ENCODE measurements around the gene MID1.

The MID1 gene

GRCh38 chrX:10496345-10496965, 123.9 kb downstream of the MID1 start:
- Mint-ChIP-seq H3K27ac (no peak overlapping the region), H3K4me3 (no peak overlapping the region), H3K9me3 (no peaks in the 10 kb centered on the region), H3K27me3 (peaks cover 0 to 3% of the 10 kb centered on the region in 2 donors), H3K36me3 (no peaks in the 10 kb centered on the region), H3K4me1 (peaks cover 4 to 10% of the 10 kb centered on the region in 2 donors)
- no peak for DNase-seq
- ATAC-seq (replicated peaks): no peak

GRCh38 chrX:10495677-10496076, 124.7 kb downstream of the MID1 start:
- peaks cover 4 to 10% of the 10 kb centered on the region in 2 donors for H3K4me1 Mint-ChIP-seq
- no peak overlapping the region for H3K4me3 Mint-ChIP-seq
- no peak overlapping the region for H3K27ac Mint-ChIP-seq
- DNase-seq (no peak), ATAC-seq (replicated peaks) (no peak)
- H3K9me3 Mint-ChIP-seq: no peaks in the 10 kb centered on the region
- H3K27me3 Mint-ChIP-seq: no peaks in the 10 kb centered on the region
- no peaks in the 10 kb centered on the region for H3K36me3 Mint-ChIP-seq

- no peaks in the 10 kb centered on the region for H3K27me3 Mint-ChIP-seq
- ATAC-seq (replicated peaks) (no peak), DNase-seq (no peak)
- H3K36me3 Mint-ChIP-seq: no peaks in the 10 kb centered on the region
- H3K27ac Mint-ChIP-seq: no peak overlapping the region
- H3K4me3 Mint-ChIP-seq: no peak overlapping the region
- H3K4me1 Mint-ChIP-seq: peaks cover 4 to 10% of the 10 kb centered on the region in 2 donors
- no peaks in the 10 kb centered on the region for H3K9me3 Mint-ChIP-seq
These were observed 128.1 kb downstream of the MID1 start for GRCh38 chrX:10492250-10492649.

GRCh38 chrX:10486373-10486772, 134.0 kb downstream of the MID1 start:
- H3K27ac Mint-ChIP-seq: no peak overlapping the region
- no peak for ATAC-seq (replicated peaks)

GRCh38 chrX:10485326-10485725, 135.1 kb downstream of the MID1 start:
- no peaks in the 10 kb centered on the region for H3K36me3 Mint-ChIP-seq
- no peaks in the 10 kb centered on the region for H3K9me3 Mint-ChIP-seq
- ATAC-seq (replicated peaks) (no peak), DNase-seq (no peak)
- H3K27me3 Mint-ChIP-seq: no peaks in the 10 kb centered on the region
- peaks cover 0 to 3% of the 10 kb centered on the region in 2 donors for H3K4me1 Mint-ChIP-seq
- no peak overlapping the region for H3K27ac Mint-ChIP-seq
- H3K4me3 Mint-ChIP-seq: no peak overlapping the region

More at GRCh38 chrX:10486373-10486772, 134.0 kb downstream of the MID1 start:
- Mint-ChIP-seq H3K4me1 (peaks cover 0 to 3% of the 10 kb centered on the region in 2 donors), H3K4me3 (no peak overlapping the region), H3K9me3 (no peaks in the 10 kb centered on the region), H3K36me3 (no peaks in the 10 kb centered on the region), H3K27me3 (no peaks in the 10 kb centered on the region)
- no peak for DNase-seq

GRCh38 chrX:10484683-10485247, 135.6 kb downstream of the MID1 start:
- peaks cover 0 to 3% of the 10 kb centered on the region in 2 donors for H3K4me1 Mint-ChIP-seq
- H3K27ac Mint-ChIP-seq: no peak overlapping the region
- no peak for DNase-seq
- no peaks in the 10 kb centered on the region for H3K9me3 Mint-ChIP-seq
- no peak overlapping the region for H3K4me3 Mint-ChIP-seq
- H3K27me3 Mint-ChIP-seq: no peaks in the 10 kb centered on the region
- H3K36me3 Mint-ChIP-seq: no peaks in the 10 kb centered on the region
- no peak for ATAC-seq (replicated peaks)

- Mint-ChIP-seq H3K4me3 (no peak overlapping the region), H3K36me3 (no peaks in the 10 kb centered on the region), H3K9me3 (no peaks in the 10 kb centered on the region), H3K4me1 (peaks cover 0 to 3% of the 10 kb centered on the region in 2 donors), H3K27ac (no peak overlapping the region), H3K27me3 (no peaks in the 10 kb centered on the region)
- no peak for DNase-seq
- no peak for ATAC-seq (replicated peaks)
These were observed 137.1 kb downstream of the MID1 start for GRCh38 chrX:10483191-10483831.

- Mint-ChIP-seq H3K36me3 (no peaks in the 10 kb centered on the region), H3K27ac (peak overlapping the region; percentile 72)
These were observed 137.7 kb downstream of the MID1 start for GRCh38 chrX:10482708-10483107.

GRCh38 chrX:10482261-10482660, 138.1 kb downstream of the MID1 start:
- peak; percentile 99 to 100 for ATAC-seq (replicated peaks)
- Mint-ChIP-seq H3K4me1 (peaks cover 0 to 3% of the 10 kb centered on the region in 2 donors), H3K27ac (peak overlapping the region; percentile 87), H3K9me3 (no peaks in the 10 kb centered on the region), H3K4me3 (peak overlapping the region; percentile 68 to 73), H3K36me3 (no peaks in the 10 kb centered on the region), H3K27me3 (no peaks in the 10 kb centered on the region)
- DNase-seq: peak; percentile 66

More at GRCh38 chrX:10482708-10483107, 137.7 kb downstream of the MID1 start:
- Mint-ChIP-seq H3K4me3 (peak overlapping the region; percentile 68 to 73), H3K9me3 (no peaks in the 10 kb centered on the region), H3K27me3 (no peaks in the 10 kb centered on the region), H3K4me1 (peaks cover 0 to 3% of the 10 kb centered on the region in 2 donors)
- ATAC-seq (replicated peaks): no peak
- DNase-seq: no peak

- Mint-ChIP-seq H3K27ac (no peak overlapping the region), H3K4me1 (peaks cover 0 to 3% of the 10 kb centered on the region in 2 donors), H3K36me3 (no peaks in the 10 kb centered on the region), H3K9me3 (no peaks in the 10 kb centered on the region), H3K4me3 (no peak overlapping the region), H3K27me3 (no peaks in the 10 kb centered on the region)
- DNase-seq: no peak
- ATAC-seq (replicated peaks): no peak
These were observed 139.5 kb downstream of the MID1 start for GRCh38 chrX:10480861-10481260.

GRCh38 chrX:10479508-10479907, 140.9 kb downstream of the MID1 start:
- Mint-ChIP-seq H3K9me3 (no peaks in the 10 kb centered on the region), H3K27me3 (peaks cover 0 to 4% of the 10 kb centered on the region in 2 donors), H3K4me3 (no peak overlapping the region), H3K36me3 (no peaks in the 10 kb centered on the region), H3K27ac (no peak overlapping the region), H3K4me1 (peaks cover 0 to 3% of the 10 kb centered on the region in 2 donors)
- no peak for DNase-seq
- ATAC-seq (replicated peaks): no peak

- Mint-ChIP-seq H3K4me1 (peaks cover 0 to 2% of the 10 kb centered on the region in 2 donors), H3K36me3 (no peaks in the 10 kb centered on the region), H3K27ac (no peak overlapping the region), H3K4me3 (no peak overlapping the region), H3K27me3 (peaks cover 0 to 4% of the 10 kb centered on the region in 2 donors), H3K9me3 (no peaks in the 10 kb centered on the region)
- ATAC-seq (replicated peaks) (no peak), DNase-seq (no peak)
These were observed 142.9 kb downstream of the MID1 start for GRCh38 chrX:10477525-10477924.

- no peak overlapping the region for H3K4me3 Mint-ChIP-seq
- no peaks in the 10 kb centered on the region for H3K4me1 Mint-ChIP-seq
- ATAC-seq (replicated peaks) (no peak), DNase-seq (no peak)
- H3K9me3 Mint-ChIP-seq: no peaks in the 10 kb centered on the region
- no peak overlapping the region for H3K27ac Mint-ChIP-seq
- H3K27me3 Mint-ChIP-seq: peaks cover 0 to 4% of the 10 kb centered on the region in 2 donors
- no peaks in the 10 kb centered on the region for H3K36me3 Mint-ChIP-seq
These were observed 145.3 kb downstream of the MID1 start for GRCh38 chrX:10474913-10475568.

- no peaks in the 10 kb centered on the region for H3K9me3 Mint-ChIP-seq
- H3K36me3 Mint-ChIP-seq: no peaks in the 10 kb centered on the region
- peaks cover 0 to 4% of the 10 kb centered on the region in 2 donors for H3K27me3 Mint-ChIP-seq
- no peaks in the 10 kb centered on the region for H3K4me1 Mint-ChIP-seq
- no peak for DNase-seq
- ATAC-seq (replicated peaks): no peak
- H3K27ac Mint-ChIP-seq: no peak overlapping the region
- no peak overlapping the region for H3K4me3 Mint-ChIP-seq
These were observed 145.9 kb downstream of the MID1 start for GRCh38 chrX:10474510-10474909.

Measured in stimulated activated naive B cell treated with anti-CD40 and anti-IgM and Interleukin-4, amounts not matched to agents 10 μg/mL and 1 μg/mL and 100 μg/mL, for 72 hours (primary cell).